Neural cell (in vitro differentiated cells): ENCODE results near the gene CNTNAP2. TPM values are rescaled to one million over a fixed set of nuclear protein-coding genes. Genes with fewer than 3 reads are reported as not detected.
A peak's percentile ranks its signal among the peaks of the same experiment; 100 is the strongest.

Experiments
- H2AFZ ChIP-seq: fragments of 200-600, 300-800 bp; sonication (generic), shearing (Covaris generic); 2 replicates; pipeline ENCODE4 v1.6.0; 2014; ENCODE audit warnings: low read depth, mild to moderate bottlenecking, antibody characterized with exemption, low read length, moderate library complexity
- H3F3A ChIP-seq: fragments of 200-600 bp; shearing (Covaris generic); 2 replicates; pipeline ENCODE4 v1.6.1; 2016; ENCODE audit warnings: mild to moderate bottlenecking, moderate library complexity, mixed read lengths, antibody characterized with exemption, low read length; ENCODE audit not compliant: insufficient read depth, poor library complexity, severe bottlenecking
- H3K27ac ChIP-seq: fragments of 200-600, 300-800 bp; sonication (generic), shearing (Covaris generic); 2 replicates; pipeline ENCODE4 v1.5.1; 2014; ENCODE audit warnings: mild to moderate bottlenecking, low read length, moderate library complexity
- H3K27me3 ChIP-seq: fragments of 300-800, 200-600 bp; sonication (generic), shearing (Covaris generic); 2 replicates; pipeline ENCODE4 v1.6.0; 2014; ENCODE audit warnings: mild to moderate bottlenecking, low read depth, low read length, moderate library complexity; ENCODE audit not compliant: insufficient read depth
- H3K36me3 ChIP-seq: fragments of 300-800, 200-600 bp; sonication (generic), shearing (Covaris generic); 2 replicates; pipeline ENCODE4 v1.5.1; 2014; ENCODE audit warnings: mild to moderate bottlenecking, antibody characterized with exemption, low read length, moderate library complexity; ENCODE audit not compliant: insufficient read depth
- H3K4me2 ChIP-seq: fragments of 300-800, 200-600 bp; sonication (generic), shearing (Covaris generic); 2 replicates; pipeline ENCODE4 v1.6.0; 2014; ENCODE audit warnings: mild to moderate bottlenecking, low read length
- H3K4me3 ChIP-seq: fragments of 300-800, 200-600 bp; sonication (generic), shearing (Covaris generic); 2 replicates; pipeline ENCODE4 v1.5.1; 2014; ENCODE audit warnings: mild to moderate bottlenecking, low read length, moderate library complexity
- H3K79me2 ChIP-seq: fragments of 200-600 bp; shearing (Covaris generic); replicated peaks from 2 replicates; pipeline ENCODE4 v1.6.0; 2014; ENCODE audit warnings: mild to moderate bottlenecking, low read length, moderate library complexity; ENCODE audit not compliant: insufficient read depth
- H3K9ac ChIP-seq: fragments of 300-800, 200-600 bp; sonication (generic), shearing (Covaris generic); 2 replicates; pipeline ENCODE4 v1.6.1; 2016; ENCODE audit warnings: mild to moderate bottlenecking, low read length, mixed read lengths
- H3K9me2 ChIP-seq: fragments of 200-600 bp; shearing (Covaris generic); 2 replicates; pipeline ENCODE4 v1.6.1; 2016; ENCODE audit warnings: mild to moderate bottlenecking, low read length, mixed read lengths; ENCODE audit not compliant: insufficient read depth
- H3K9me3 ChIP-seq: fragments of 200-600, 300-800 bp; sonication (generic), shearing (Covaris generic); 2 replicates; pipeline ENCODE4 v1.6.1; 2016; ENCODE audit warnings: mild to moderate bottlenecking, mixed run types, low read length, moderate library complexity, mixed read lengths
- H4K20me1 ChIP-seq: fragments of 200-600 bp; shearing (Covaris generic); 2 replicates; pipeline ENCODE4 v1.6.1; 2016; ENCODE audit warnings: mild to moderate bottlenecking, mixed run types; ENCODE audit not compliant: insufficient read depth
- CTCF ChIP-seq: fragments of 450-650 bp; IDR thresholded peaks from 2 replicates; pipeline ENCODE4 v1.5.1; 2014; ENCODE audit warnings: antibody characterized with exemption, mild to moderate bottlenecking, moderate library complexity; ENCODE audit not compliant: poor library complexity, severe bottlenecking
- EP300 ChIP-seq: fragments of 450-650 bp; conservative IDR thresholded peaks from 2 replicates; pipeline ENCODE4 v1.6.1; 2014; ENCODE audit warnings: antibody characterized with exemption, mild to moderate bottlenecking, moderate library complexity; ENCODE audit not compliant: poor library complexity, severe bottlenecking
- EZH2 ChIP-seq: fragments of 200-600, 300-800 bp; shearing (Covaris generic), sonication (generic); IDR thresholded peaks from 2 replicates; pipeline ENCODE4 v1.6.1; 2014; ENCODE audit warnings: antibody characterized with exemption, low read length, borderline replicate concordance, mild to moderate bottlenecking; ENCODE audit not compliant: insufficient read depth, poor library complexity, severe bottlenecking
- MXI1 ChIP-seq: fragments of 450-650 bp; conservative IDR thresholded peaks from 2 replicates; pipeline ENCODE4 v1.6.1; 2014; ENCODE audit warnings: antibody characterized with exemption, mild to moderate bottlenecking; ENCODE audit not compliant: poor library complexity, severe bottlenecking
- POLR2AphosphoS5 ChIP-seq: IDR thresholded peaks from 2 replicates; pipeline ENCODE4 v1.6.1; 2012
- RAD21 ChIP-seq: fragments of 450-650 bp; conservative IDR thresholded peaks from 2 replicates; pipeline ENCODE4 v1.6.1; 2014; ENCODE audit warnings: antibody characterized with exemption, mild to moderate bottlenecking, moderate library complexity
- REST ChIP-seq: IDR thresholded peaks from 2 replicates; pipeline ENCODE4 v1.6.1; 2012; ENCODE audit warnings: borderline replicate concordance
- SMC3 ChIP-seq: fragments of 450-650 bp; conservative IDR thresholded peaks from 2 replicates; pipeline ENCODE4 v1.6.1; 2014; ENCODE audit warnings: antibody characterized with exemption, mild to moderate bottlenecking, moderate library complexity; ENCODE audit not compliant: poor library complexity
- TAF1 ChIP-seq: IDR thresholded peaks from 2 replicates; pipeline ENCODE4 v1.6.1; 2012; ENCODE audit warnings: low read depth
- polyA plus RNA-seq: library from polyadenylated mRNA; depleted of rRNA; stranded (reverse); fragments of >200 nt; gene quantifications from 2 replicates; pipeline ENCODE4 v1.2.3, GENCODE V29; 2014

Gene CNTNAP2
- polyA plus RNA-seq, 1 donor from 2014 or later = 276 TPM

DNA sequence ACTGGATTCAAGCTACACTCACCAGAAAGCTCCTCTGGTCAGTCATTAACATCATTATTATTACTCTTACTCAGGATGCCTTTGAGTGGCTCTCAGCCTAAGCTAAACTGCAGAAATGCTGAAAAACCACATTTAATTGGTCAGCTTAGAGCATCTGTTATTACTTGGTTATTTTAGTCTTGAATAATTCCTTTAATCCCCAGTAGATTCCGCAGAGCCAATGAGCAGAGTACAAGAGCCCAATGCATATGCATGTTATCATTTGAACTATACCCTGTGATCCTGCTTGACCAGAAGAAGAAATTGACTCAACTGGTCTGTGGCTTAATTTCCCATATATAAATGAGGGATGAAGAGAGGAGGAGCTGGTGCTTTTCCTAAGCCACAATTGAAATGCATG is 2056.3 kb downstream of the CNTNAP2 start:
- Histone ChIP-seq H3K27ac (peak overlapping the region; percentile 63), H4K20me1 (no peaks in the 10 kb centered on the region), H3K4me3 (peak overlapping the region; percentile 2), H3K36me3 (no peaks in the 10 kb centered on the region), H3K9me2 (no peaks in the 10 kb centered on the region), H3K4me2 (no peak overlapping the region), H3K27me3 (no peaks in the 10 kb centered on the region), H2AFZ (peak overlapping the region; percentile 1), H3K79me2 (no peaks in the 10 kb centered on the region), H3F3A (peaks cover 6% of the 10 kb centered on the region), H3K9me3 (no peaks in the 10 kb centered on the region), H3K9ac (no peak overlapping the region)
- TF ChIP-seq RAD21 (no peak), REST (no peak), SMC3 (no peak), TAF1 (no peak), MXI1 (no peak), CTCF (no peak), EP300 (no peak), POLR2AphosphoS5 (no peak), EZH2 (no peak)

- H4K20me1 ChIP-seq = no peaks in the 10 kb centered on the region
- no peaks in the 10 kb centered on the region for H3K9me3 ChIP-seq
- no peaks in the 10 kb centered on the region for H3K27me3 ChIP-seq
- TF ChIP-seq POLR2AphosphoS5 (peak; percentile 11), EZH2 (no peak), CTCF (no peak), REST (no peak), SMC3 (no peak), TAF1 (no peak)
- no peaks in the 10 kb centered on the region for H3K36me3 ChIP-seq
- no peaks in the 10 kb centered on the region for H3K9me2 ChIP-seq
- no peak overlapping the region for H3K4me2 ChIP-seq
- H3F3A ChIP-seq = peaks cover 6% of the 10 kb centered on the region
- H3K27ac ChIP-seq = peak overlapping the region; percentile 63
- H2AFZ ChIP-seq = peak overlapping the region; percentile 1
- no peak overlapping the region for H3K9ac ChIP-seq
- H3K79me2 ChIP-seq = no peaks in the 10 kb centered on the region
- peak overlapping the region; percentile 2 for H3K4me3 ChIP-seq
Observed at GRCh38 chr7:148173369-148173768, 2056.8 kb downstream of the CNTNAP2 start.
